Right ventricle myocardium inferior (tissue), 1 donor: Measurements from ENCODE around the gene MZT2A. TPM values are rescaled to one million over a fixed set of nuclear protein-coding genes. Genes with fewer than 3 reads are reported as not detected.
A peak's percentile ranks its signal among the peaks of the same experiment; 100 is the strongest.
"Not testable (repeated sequence)": the region's sequence is repeated elsewhere in the genome, so short reads cannot be mapped to it uniquely, and the experiment has no call there.

Experiments
- ATAC-seq: fragments of 200-7000 bp; cut with Tn5 transposase; one replicate; pipeline ENCODE4 v1.9.1; 2020; ENCODE audit warnings: mild to moderate bottlenecking, moderate library complexity
- DNase-seq: peaks from one replicate; pipeline ENCODE4 v3.0.0; 2021; ENCODE audit errors: missing footprints
- intact Hi-C: fragments of 100-400 bp; cut with DNase I; formaldehyde crosslinking; loops from one replicate; pipeline ENCODE4 v1.11.0; 2022
- total RNA-seq: library from RNA; stranded (reverse); fragmentation: NEBNext Ultra II Directional; extraction: Animal tissue kit (Norgen Biotek cat#: 25700); gene quantifications from one replicate; pipeline ENCODE4 v1.2.1, GENCODE V29; 2021
- donor health status: DM: no; HTN: yes; CAD: no; lungs with severe emphysema.

MZT2A gene
- total RNA-seq, 1 donor from 2014 or later = 401 TPM

- ATAC-seq = peak; percentile 84
- DNase-seq, intact Hi-C loops: not testable (repeated sequence)
Measured at GRCh38 chr2:131478074-131478849, 13.9 kb downstream of the MZT2A start.

DNA sequence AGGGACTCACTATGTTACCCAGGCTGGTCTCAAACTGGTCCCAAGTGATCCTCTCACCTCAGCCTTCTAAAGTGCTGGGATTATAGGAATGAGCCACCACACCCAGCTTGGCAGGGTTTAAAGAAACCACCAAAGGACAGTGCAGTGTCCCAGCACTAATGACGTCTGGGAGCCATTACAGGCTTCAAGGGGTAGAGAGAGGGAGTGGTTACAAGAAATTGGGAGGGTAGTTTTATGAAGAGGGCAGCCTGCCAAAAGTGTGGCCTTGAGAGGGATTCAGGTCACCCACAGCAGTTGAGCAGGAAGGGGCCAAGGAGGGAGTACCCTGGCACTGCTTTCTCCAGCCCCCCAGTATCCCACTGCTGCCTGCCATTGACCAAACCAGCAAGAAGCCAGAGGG, 15.0 kb downstream of the MZT2A start:
- DNase-seq, intact Hi-C loops: not testable (repeated sequence)
- peak; percentile 4 for ATAC-seq

DNA sequence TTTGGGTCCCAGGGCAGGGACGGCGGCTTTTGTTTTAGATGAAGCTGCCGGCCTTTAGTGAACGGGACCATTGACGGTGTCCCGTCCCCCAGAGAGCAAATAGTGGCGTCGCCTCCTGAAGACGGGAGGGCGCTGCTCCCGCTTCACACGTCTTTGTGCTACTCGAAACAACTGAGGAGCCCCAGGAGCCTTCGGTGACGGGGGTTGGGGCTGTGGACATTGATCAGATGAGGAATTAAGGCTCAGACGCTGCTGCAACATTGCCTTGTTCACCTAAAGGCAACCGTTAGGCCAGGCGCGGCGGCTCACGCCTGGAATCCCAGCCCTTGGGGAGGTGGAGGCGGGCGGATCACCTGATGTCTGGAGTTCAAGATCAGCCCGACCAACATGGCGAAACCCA, 15.8 kb downstream of the MZT2A start:
- ATAC-seq, intact Hi-C loops, DNase-seq: not testable (repeated sequence)

DNA sequence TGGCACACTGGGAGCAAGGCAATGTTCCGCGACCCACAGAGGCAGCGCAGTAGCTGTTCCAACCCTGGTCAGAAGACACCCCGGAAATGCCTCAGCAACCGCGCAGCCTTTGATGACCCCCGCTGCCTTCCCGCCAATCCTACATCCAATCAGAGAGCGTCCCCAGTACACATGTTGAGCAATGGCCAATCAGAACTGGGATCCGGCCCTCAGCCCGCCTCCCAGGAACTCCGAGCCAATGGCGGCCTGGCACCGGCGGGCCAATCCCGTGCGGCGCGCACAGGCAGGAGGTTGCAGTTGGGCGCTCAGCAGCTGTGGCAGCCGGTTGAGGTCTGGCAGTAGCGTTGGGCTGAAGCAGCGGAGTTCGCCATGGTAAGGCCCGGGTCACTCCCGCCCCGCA, 16.4 kb downstream of the MZT2A start, which contains the start of gene TUBA3D:
TSS of gene TUBA3D (plus strand) at position 289 of the 400 bp plus-strand sequence. CDS start at position 370, 81 bp downstream.
- ATAC-seq = no peak
- intact Hi-C loops = no loop called here
- DNase-seq = no peak

GRCh38 chr2:131473266-131473665, 18.9 kb downstream of the MZT2A start:
- ATAC-seq, intact Hi-C loops, DNase-seq: not testable (repeated sequence)

- DNase-seq = peak; percentile 87
- ATAC-seq = peak; percentile 94
- intact Hi-C loops = not testable (repeated sequence)
Measured at GRCh38 chr2:131471624-131472023, 20.6 kb downstream of the MZT2A start.

GRCh38 chr2:131470944-131471343, 21.3 kb downstream of the MZT2A start:
- intact Hi-C loops, ATAC-seq, DNase-seq: not testable (repeated sequence)

- ATAC-seq, intact Hi-C loops: not testable (repeated sequence)
Measured at GRCh38 chr2:131467722-131468121, 24.5 kb downstream of the MZT2A start.

DNA sequence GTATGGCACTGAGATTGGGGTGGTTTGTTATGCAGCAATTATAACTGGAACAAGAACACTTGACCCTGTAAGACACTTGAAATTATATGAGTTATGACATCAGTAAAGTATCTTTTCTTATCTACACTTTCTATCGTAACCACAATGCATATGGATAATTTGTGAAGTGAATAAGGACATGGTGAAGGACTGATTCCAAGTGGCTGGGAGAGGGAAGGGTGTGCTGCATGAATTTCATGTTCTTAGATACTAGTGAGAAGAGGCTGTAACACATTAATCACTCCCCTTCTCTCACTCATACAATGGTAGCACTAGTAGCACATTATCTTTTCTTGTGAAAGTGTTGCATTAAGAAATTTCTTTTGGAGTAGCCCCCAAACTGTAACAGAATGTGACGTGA, 37.3 kb downstream of the MZT2A start:
- DNase-seq, intact Hi-C loops, ATAC-seq: not testable (repeated sequence)

More at GRCh38 chr2:131467722-131468121, 24.5 kb downstream of the MZT2A start:
- not testable (repeated sequence) for DNase-seq

- ATAC-seq, intact Hi-C loops: not testable (repeated sequence)
Measured at GRCh38 chr2:131451265-131451949, 40.8 kb downstream of the MZT2A start.

GRCh38 chr2:131447981-131448380, 44.2 kb downstream of the MZT2A start:
- intact Hi-C loops, DNase-seq, ATAC-seq: not testable (repeated sequence)

More at GRCh38 chr2:131451265-131451949, 40.8 kb downstream of the MZT2A start:
- DNase-seq = not testable (repeated sequence)

DNA sequence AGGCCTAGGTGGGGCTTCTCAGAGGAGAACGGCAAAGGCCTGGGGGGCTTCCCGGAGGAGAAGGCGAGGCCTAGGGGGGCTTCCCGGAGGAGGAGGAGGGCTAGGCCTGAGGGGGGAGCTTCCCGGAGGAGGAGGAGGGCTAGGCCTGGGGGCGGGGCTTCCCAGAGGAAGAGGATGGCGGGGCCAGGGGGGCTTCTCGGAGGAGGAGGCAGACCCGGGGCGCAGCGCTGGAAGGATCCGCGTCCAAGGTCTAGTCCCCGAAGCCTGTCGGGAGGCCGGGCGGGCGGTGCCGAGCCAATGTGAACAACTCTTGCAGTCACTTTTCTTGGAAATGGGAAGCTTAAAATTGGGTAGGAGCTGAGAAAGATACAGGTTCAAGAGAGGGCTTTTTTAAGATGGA, 46.3 kb downstream of the MZT2A start:
- no peak for ATAC-seq
- intact Hi-C loops = no loop called here
- no peak for DNase-seq

DNA sequence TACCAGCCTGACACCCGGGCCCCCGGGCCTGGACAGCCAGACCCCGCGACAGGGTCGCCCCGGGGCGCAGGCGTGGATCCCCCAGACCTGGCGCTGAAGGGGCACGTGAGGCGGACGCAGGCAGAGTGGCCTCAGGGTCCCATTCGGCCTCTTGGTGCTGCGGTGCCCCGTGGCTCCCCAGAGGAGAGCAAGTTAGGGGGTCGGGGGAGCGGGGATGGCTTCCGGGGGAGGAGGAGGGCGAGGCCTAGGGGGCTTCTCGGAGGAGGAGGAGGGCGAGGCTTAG, 46.7 kb downstream of the MZT2A start:
- DNase-seq, ATAC-seq, intact Hi-C loops: not testable (repeated sequence)

DNA sequence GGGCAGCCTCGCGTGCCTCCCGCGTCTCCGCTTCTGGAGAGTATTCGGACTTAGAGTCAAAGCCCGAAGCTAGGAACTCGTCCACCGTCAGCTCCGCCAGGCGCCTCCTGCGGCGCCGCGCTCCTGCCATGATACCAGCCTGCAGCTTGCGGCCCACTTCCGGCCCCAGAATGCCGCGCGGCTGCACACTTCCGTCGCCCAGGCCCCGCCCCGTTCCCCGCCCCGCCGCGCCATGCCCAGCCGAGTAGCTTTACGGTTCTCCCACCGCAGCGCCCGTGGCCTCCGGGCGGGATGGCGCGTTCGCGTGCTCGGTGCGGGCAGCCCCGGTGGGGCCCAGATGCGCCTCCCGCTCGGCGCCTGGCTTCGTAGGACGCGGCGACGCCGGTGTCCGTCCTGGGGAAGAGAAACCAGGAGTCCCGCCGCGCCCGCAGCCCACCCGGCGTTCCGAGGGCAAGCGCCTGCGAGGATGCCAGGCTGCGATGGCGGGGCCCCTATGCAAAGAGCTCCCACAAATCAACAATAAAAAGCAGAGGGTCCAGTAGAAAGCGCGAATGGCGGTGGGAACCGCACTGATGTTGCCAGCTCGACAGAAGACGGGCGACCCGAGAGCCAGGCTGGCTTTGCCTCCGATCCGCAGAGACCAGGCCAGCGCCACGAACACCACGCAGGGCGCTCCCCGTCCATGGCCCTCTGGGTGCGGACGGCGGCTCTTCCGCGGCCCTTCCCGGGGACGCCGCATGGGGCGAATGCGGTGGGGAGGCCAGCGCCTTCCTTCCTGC, 47.3 kb downstream of the MZT2A start:
- DNase-seq, ATAC-seq, intact Hi-C loops: not testable (repeated sequence)

DNA sequence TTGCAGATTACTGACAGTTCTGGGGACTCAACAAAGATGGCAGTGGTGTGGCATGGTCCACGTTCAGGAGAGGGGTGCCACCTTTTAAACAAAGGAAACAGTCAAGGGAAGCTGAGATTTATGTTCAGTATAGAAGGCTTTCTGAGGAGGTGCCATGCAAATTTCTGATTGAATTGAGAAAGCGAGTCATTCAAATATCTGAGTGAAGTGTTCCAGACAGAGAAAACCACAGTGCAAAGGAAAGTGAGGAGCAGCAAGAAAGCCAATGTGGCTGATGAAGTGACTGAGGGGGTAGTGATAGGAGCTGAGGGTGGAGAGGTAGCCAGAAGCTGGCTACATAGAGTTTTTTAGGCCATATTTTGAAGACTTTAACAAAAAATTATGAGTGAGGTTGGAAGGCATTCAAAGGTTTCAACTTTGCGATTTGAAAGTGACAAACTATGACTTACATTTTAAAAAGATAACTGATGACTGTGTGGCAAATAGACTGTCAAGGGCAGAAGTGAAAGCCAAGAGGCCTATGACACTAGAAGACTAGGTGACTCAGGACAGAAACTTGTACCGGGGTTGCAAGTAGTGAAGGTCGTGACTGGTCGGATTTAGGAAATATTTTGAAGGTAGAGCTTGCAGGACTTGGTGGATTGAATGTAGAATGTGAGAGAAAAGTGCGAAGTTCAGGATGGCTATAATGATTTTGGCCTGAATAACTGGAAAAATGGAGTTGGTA, 51.3 kb downstream of the MZT2A start:
- intact Hi-C loops, DNase-seq, ATAC-seq: not testable (repeated sequence)
